NCI-H2227 treated with DMSO at 0.1 percent for 48 hours (cell line): ENCODE results near the gene ESRP2.

ENCODE experiments used
- DNase-seq: peaks from one replicate; lab custom pipeline; 2025; lab: John Stamatoyannopoulos, UW

ESRP2 gene

DNA sequence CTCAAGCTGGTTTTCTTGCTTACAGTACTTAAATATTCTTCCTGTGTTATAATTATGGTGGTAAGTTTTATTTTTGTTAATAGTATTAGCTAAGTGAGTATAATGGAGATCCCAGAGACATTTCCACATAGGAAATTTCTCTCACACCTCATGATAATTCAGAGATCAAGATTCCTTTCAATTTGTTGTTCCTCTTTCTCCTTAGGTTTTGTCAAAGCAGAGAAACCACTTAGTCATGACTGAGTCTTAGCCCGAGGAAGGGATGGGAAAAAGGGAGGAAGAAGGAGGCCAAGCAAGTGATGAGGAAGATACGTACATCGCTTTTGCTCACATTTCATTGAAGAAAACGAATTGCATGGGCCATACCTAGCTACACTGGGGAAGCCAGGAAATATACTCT, 18.4 kb downstream of the ESRP2 start:
- no peak for DNase-seq

DNA sequence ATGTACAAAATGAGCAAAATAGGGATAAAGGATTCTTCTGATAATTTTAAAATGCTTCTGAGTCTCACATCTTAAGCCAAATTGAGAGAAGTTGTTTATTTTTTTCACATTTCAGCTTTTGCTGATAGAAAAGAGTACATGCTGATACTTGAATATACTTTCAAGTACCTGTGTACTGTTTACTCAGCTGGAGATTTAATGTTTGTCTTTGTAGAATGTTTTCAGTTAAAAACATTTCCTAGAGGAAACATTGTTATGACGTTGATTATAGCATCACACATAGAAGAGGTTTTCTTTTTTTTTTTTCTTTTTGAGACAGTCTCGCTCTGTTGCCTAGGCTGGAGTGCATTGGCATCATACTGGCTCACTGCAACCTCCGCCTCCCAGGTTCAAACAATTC, 19.7 kb downstream of the ESRP2 start:
- no peak for DNase-seq

DNA sequence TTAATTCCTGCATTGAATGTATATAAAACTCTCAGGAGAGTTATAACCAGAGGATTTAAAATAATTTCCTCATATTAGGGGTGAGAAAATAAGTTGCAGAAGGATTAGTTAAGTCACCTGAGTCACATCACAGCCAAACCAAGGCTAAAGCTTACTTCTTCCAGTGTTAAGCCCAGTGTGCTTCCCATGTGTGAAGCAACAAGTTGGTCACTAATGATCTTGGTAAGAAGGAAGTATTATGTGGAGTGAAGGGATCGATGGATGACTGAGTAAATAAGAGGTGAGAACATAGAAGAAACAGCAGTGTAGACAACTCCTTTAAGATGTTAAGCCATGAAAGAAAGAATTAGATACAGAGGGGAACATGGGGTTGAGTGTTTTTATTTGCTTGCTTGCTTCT, 20.6 kb downstream of the ESRP2 start:
- DNase-seq, result no peak

DNA sequence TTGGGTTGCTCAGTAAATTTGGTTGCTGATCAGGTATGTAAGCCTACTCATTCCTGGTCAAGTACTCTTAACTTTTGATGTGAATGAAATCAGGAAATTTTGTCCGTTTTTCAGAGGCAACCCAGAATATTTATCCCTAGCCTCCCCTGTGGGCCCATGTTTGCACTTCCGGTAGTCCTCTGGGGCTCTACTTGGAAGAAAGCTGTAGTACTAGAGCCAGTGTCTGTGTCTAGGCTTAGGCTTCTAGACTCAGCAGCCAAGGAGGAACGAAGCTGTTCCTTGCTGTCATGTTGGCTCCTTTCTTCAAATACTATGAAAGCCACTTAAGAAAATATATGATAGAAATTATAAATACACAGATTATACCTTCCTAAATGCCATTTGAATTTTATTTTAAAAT, 21.2 kb downstream of the ESRP2 start:
- no peak for DNase-seq

DNA sequence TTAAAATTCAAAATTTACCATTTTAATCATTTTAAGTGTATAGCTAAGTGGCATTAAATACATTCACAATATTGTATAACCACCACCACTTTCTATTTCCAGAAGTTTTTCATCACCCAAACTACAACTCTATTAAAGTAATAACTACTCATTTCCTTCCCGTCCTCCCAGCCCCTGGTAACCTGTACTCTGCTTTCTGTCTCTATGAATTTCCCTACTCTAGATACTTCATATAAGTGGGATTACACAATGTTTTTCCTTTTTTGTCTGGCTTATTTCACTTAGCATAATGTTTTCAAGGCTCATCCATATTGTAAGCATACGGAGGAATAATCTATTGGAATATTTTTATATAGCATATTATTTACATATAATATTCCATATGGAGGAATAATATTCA, 29.7 kb downstream of the ESRP2 start:
- DNase-seq, result no peak

DNA sequence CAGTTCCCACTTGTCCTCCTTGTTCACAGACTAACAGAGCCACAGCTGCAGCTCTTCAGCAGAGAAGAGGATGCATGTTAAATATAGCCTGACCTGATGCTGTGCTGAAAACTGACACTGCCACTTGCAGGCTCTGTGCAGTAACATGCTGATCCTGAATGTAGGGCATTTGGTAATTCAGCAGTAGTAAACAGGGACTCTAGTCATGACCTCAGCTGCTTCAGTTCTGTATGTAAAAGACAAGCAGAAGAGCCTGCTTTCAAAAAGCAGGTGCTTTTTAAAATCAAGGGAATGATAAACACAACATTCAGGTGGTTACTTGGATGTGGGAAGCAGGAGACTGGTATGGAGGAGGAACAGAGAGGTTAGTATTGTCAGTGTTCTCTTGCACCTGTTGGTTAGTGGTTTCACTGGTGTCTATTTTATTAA, 33.8 kb downstream of the ESRP2 start:
- DNase-seq, result no peak

DNA sequence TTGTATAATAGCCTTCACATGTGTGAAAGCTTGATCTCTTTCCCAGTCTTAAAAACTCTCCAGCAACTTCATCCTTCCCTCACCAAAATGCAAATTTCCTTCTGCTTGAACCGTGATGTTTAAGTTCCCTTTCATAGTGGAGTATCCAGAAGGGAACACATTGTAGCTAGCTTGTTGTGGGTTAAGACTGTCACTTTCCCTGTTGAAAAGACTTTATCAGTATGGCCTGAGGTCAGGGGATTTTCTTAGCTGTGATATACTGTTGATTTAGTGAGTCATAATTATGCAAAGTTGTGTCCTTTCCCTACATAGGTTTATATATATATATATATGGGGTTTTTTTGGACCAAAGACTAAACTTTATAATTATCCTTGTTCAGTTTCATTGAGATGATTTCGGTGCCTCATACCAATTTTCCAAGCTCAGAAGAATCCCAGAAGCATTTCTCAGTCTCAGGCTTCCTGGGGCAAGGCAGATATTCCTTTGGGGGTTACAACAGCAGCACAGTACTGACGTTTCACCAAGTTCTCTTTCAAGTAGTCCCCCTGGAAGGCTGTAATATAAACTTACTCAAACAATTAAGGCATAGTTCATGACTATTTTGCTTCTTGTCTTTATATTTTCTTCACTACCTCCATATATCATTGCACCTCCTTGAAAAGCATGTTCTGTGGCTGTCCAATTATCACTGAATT, 35.7 kb downstream of the ESRP2 start:
- DNase-seq, result no peak

DNA sequence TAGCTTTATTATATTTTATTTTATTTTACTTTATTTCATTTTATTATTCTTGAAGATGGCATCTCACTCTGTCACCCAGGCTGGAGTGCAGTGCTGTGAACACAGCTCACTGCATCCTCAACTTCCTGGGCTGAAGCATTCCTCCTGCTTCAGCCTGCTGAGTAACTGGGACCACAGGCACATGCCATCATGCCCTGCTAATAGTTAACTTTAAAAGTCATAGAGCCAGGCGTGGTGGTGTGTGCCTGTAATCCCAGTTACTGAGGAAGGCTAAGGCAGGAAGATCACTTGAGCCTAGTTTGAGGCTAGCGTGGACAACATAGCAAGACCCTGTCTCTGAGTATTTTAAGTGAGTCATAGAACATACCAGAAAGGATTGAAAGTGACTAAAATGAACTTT, 38.7 kb downstream of the ESRP2 start:
- DNase-seq, result no peak

DNA sequence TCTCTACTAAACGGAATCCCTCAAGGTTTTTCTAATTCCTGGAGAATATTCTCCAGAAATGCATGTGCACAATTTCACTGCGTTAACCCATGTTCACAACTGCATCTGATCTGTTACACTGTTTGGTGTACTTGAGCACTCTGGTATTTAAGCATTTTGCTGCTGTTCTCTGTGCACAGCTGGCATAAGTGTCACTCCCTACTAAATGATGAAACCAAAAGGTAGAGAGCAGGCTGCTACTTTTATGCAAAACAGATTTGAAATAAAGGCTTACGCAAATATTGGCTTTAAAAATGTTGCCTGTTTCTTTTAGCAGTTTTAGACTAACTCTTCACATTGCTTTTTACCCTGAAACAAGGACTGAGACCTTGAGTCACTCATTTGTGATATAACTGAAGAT, 41.7 kb downstream of the ESRP2 start:
- DNase-seq, result no peak

DNA sequence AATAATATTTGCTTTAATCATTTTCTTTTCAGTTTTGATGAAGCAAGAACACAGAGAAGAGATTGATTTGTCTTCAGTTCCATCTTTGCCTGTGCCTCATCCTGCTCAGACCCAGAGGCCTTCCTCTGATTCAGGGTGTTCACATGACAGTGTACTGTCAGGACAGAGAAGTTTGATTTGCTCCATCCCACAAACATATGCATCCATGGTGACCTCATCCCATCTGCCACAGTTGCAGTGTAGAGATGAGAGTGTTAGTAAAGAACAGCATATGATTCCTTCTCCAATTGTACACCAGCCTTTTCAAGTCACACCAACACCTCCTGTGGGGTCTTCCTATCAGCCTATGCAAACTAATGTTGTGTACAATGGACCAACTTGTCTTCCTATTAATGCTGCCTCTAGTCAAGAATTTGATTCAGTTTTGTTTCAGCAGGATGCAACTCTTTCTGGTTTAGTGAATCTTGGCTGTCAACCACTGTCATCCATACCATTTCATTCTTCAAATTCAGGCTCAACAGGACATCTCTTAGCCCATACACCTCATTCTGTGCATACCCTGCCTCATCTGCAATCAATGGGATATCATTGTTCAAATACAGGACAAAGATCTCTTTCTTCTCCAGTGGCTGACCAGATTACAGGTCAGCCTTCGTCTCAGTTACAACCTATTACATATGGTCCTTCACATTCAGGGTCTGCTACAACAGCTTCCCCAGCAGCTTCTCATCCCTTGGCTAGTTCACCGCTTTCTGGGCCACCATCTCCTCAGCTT, 45.0 kb downstream of the ESRP2 start:
- no peak for DNase-seq

DNA sequence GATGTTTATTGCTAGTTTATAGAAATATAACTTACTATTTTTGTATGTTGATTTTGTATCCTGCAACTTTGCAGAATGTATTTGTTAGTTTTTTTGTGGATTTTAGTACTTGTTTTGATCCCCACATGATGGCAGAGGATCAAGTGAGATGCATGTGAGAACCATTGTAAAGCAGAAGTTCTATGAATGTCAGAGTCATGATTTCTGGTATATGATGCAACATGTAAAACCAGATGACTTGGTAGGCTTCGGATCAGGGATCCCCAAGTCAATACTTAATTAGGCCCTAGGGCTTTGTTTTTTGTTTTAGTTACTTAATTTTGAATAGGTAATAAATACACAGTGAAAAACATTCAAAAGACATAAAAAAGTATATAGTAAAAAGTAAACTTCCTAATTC, 45.8 kb downstream of the ESRP2 start:
- DNase-seq, result no peak

DNA sequence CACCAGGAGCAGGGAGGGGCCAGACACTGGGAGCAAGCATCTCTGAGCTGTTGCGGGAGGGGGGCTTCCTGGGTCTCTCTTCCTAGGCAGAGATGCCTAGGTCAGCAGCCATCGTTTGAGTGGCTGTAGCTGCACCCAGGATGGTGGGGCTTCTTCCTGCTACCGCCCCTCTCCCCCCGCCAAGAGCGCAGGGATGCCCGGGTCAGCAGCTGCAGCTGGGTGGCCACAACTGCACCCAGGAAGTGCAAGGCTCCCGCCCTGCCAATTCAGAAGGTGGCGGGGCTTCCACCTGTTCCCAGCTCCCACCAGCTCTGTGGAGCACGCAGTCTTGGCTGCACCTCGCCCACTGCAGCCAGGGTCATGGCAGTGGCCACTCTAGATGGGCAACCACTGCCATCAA, 47.8 kb downstream of the ESRP2 start:
- DNase-seq, result no peak

DNA sequence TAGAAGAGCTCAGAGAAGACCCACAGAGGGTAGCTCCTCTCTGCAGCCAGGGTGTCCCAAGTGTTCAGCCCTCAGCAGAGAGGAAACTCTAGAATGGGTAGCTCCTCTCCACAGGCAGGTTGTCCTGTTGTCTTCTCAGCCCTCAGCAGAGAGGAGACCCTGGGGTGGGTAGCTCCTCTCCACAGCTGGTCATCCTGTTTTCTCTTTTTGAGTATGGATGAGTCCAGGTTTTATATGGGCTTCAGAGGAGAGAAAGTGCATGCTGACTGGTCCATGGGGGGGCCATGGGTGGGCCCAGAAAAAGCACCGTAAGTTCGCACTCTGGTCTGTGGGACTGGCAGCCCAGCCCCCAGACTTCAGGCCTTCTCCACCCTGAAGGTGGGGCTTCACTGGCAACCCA, 48.4 kb downstream of the ESRP2 start:
- no peak for DNase-seq

DNA sequence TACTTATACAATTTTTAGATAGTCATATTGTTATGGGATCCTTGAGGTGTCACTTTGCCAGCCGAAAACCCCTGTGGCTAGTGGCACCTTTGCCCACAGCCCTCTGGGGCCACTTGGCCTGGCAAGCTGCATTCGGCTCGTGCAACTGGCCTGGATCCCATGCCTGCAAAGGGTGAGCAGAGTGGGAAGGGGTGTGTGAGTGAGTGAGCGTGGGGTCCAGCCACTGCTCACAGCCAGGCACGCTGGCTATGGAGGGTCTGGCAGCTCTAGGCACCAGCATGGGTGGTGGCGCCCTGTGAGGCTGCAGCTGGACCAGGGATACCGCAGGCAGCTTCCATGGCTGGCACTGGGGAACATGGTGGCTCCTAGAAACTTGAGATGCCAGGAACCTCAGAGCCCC, 49.0 kb downstream of the ESRP2 start:
- no peak for DNase-seq

DNA sequence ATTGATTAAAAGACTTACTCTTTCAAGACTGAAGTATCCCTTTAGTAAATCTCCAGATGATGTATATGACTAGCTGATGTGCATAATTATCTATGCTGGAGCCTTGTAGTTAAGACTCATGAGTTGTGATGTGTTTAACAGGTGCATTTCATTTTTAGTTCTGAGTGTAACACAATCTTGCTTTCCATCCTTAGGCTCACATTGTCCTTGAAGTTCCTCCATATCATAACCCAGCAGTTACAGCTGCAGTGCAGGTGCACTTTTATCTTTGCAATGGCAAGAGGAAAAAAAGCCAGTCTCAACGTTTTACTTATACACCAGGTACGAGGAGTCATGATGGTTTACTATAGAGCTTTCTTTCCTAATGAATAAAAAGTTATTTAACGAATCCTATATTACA, 52.9 kb downstream of the ESRP2 start:
- no peak for DNase-seq

DNA sequence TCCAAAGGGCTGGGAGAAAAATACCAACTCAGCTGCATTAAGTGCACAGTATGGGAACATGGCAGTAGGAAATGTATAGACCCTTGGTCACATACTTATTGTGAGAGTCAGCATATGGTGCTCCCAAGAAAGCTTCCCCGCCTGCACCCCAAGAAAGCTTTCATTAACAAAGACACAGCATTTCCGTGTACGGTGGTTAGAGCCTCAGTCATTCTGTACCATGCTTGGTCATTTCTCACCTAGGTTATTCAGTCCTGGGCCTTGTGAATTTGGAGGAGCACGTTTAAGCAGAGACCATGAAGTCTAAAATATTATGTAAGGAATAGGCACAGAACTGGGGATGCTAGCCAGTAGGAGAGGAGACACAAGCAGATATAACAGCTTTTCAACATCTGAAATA, 56.1 kb downstream of the ESRP2 start:
- DNase-seq, result no peak

DNA sequence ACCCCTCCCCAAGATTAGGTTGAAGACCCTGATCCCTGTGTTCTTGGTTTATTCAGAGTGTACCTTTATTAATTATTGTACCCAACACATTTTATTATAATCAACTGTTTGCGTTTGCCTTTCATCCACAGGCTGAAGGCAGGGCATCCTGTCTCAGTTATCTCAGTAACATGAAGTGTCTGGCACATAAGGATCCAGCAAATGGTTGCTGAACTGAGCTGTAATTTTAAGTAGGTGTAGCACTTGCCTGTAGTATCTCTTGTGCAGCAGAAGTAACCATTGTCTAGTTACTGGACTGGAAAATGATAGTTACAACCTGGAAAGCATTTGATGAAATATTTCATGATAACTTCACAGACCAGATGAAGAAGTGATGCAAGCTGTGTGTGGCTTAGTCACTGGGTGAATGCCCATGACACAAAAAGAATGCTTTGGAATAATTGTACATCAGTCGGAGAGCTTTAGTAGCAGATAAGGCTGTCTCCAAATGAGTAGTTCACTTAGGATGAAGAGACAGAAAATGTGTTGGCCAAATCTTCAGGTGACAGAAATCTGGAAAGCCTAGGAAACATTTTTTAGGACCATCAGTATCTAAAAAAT, 56.6 kb downstream of the ESRP2 start:
- no peak for DNase-seq
